GM12892 (cell line): ENCODE results near the gene TUBGCP3.

ENCODE experiments used
- POLR2A ChIP-seq: IDR thresholded peaks from 2 replicates; pipeline ENCODE4 v1.6.1; 2011; ENCODE audit warnings: low read depth, low read length, control low read depth
- POLR2AphosphoS5 ChIP-seq: IDR thresholded peaks from 2 replicates; pipeline ENCODE4 v1.6.1; 2011; ENCODE audit warnings: low read depth, low read length, control low read depth

DNA sequence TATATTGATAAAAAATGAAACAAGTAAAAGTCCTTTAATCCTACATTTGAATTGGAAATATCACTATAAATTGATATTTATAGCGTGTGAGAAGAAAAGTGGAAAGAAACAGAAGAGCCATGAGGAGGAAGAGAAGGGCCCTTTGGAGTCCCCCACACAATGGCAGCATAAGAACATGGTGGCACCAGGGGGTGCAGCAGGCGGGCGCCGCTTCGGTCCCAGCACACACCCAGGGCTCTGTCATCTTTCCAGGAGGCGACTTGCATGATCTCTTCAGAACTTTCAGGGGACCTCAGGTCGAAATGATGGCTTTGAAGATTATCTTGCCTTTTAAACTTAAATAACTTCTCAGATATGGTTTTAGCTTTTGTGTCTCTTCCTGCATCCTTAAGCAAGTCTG lies 91.8 kb downstream of the TUBGCP3 start:
- TF ChIP-seq POLR2AphosphoS5 (no peak), POLR2A (no peak)
